Transverse colon (tissue), 4 donors: ENCODE measurements around the gene GBGT1. TPM values are rescaled to one million over a fixed set of nuclear protein-coding genes. Genes with fewer than 3 reads are reported as not detected.
"Not testable (repeated sequence)": the region's sequence is repeated elsewhere in the genome, so short reads cannot be mapped to it uniquely, and the experiment has no call there.

Experiments
- DNase-seq: peaks from one replicate; pipeline ENCODE4 v3.0.0-alpha.2; 2019
- H3K27ac ChIP-seq, 4 donors: fragments of 200-600 bp; sonication (generic); 2 replicates each; pipeline ENCODE4 v1.5.1; 2016 to 2018; ENCODE audit warnings: inconsistent platforms in 4 of 4
- H3K27me3 ChIP-seq: fragments of 200-600 bp; sonication (generic); 2 replicates; pipeline ENCODE4 v1.5.1; 2017; ENCODE audit warnings: inconsistent platforms
- H3K36me3 ChIP-seq, 4 donors: fragments of 200-600 bp; sonication (generic); 2 replicates each; pipeline ENCODE4 v1.5.1; 2017 to 2019; ENCODE audit warnings: inconsistent platforms in 4 of 4
- H3K4me1 ChIP-seq, 4 donors: fragments of 200-600 bp; sonication (generic); 2 replicates each; pipeline ENCODE4 v1.5.1; 2017 to 2020; ENCODE audit warnings: inconsistent platforms in 4 of 4
- H3K4me3 ChIP-seq, 4 donors: fragments of 200-600 bp; sonication (generic); 1 replicate in 1 of 4; 2 replicates in 3 of 4; pipeline versions ENCODE4 v1.5.1 to v1.6.1; 2017 to 2019; ENCODE audit warnings: inconsistent platforms in 4 of 4
- H3K9me3 ChIP-seq, 2 donors: fragments of 200-600 bp; sonication (generic); 2 replicates each; pipeline ENCODE4 v1.5.1; 2017 to 2019; ENCODE audit warnings: inconsistent platforms in 2 of 2
- EP300 ChIP-seq: sonication (generic); formaldehyde crosslinking; IDR thresholded peaks from one replicate; pipeline ENCODE4 v1.6.1; 2017; ENCODE audit warnings: antibody characterized with exemption, low read depth
- POLR2A ChIP-seq: fragments of 450-650 bp; IDR thresholded peaks from one replicate; pipeline ENCODE4 v1.6.1; 2016; ENCODE audit warnings: antibody characterized with exemption, mild to moderate bottlenecking, moderate library complexity
- POLR2AphosphoS5 ChIP-seq, 3 donors: sonication (generic); formaldehyde crosslinking; IDR thresholded peaks; one replicate each; pipeline ENCODE4 v1.6.1; 2016; ENCODE audit warnings: antibody characterized with exemption in 3 of 3
- WGBS, 2 donors: methylation state at CpG; one replicate each; pipeline ENCODE4 v1.1.5; 2018; ENCODE audit warnings: low coverage in 1 of 2; 5-methylcytosine and 5-hydroxymethylcytosine counted together
- in situ Hi-C, 4 donors: fragments of 200-750 bp; cut with MboI; loops; one replicate each; pipeline versions ENCODE4 v1.15.0 to v1.15.1; 2017; ENCODE audit warnings: low sequenced_read_pairs in 3 of 4, low pct_ligation_motif_present in 1 of 4, low pct_unique_long_range_greater_than_20kb in 1 of 4
- intact Hi-C: fragments of 100-400 bp; cut with DNase I; formaldehyde crosslinking; loops from one replicate; pipeline ENCODE4 v1.15.1; 2023; ENCODE audit warnings: low total_unique reads
- total RNA-seq, 4 donors: library from RNA; depleted of rRNA; stranded (reverse); fragments of >200 nt; gene quantifications; one replicate each; pipeline ENCODE4 v1.1.0, GENCODE V29; 2016
- TF ChIP-seq, protein P1 (sequence below), 5 experiments: fragments of 200-600 bp in 3 of 5; fragments of 450-650 bp in 2 of 5; sonication (generic) in 3 of 5; IDR thresholded peaks; 1 replicate in 2 of 5; 2 replicates in 3 of 5; pipeline ENCODE4 v1.5.1; 2016 to 2017; ENCODE audit warnings: antibody characterized with exemption in 5 of 5, inconsistent platforms in 3 of 5, mild to moderate bottlenecking in 2 of 5, moderate library complexity in 1 of 5

Gene GBGT1
- 10 to 100 TPM in 3 of 4 donors, 1 to 10 TPM in 1; 4.1 to 15.7 (median 11.8) TPM for total RNA-seq

- 1% methylated on average over 38 of the region's 56 CpGs; no CpG with 5 or more reads in 1 of the 2 donors for WGBS, 2 donors
- Histone ChIP-seq H3K36me3 (no peaks in the 10 kb centered on the region), H3K27ac (peak within 1 kb of the TSS; percentile 69 to 79 (median 76)), H3K9me3 (no peaks in the 10 kb centered on the region), H3K27me3 (peaks cover 9% of the 10 kb centered on the region), H3K4me1 (peaks cover 0 to 30% (median 13%) of the 10 kb centered on the region in 4 donors), H3K4me3 (peak within 1 kb of the TSS; percentile 57 to 80 (median 69))
- TF ChIP-seq, protein P1, sequence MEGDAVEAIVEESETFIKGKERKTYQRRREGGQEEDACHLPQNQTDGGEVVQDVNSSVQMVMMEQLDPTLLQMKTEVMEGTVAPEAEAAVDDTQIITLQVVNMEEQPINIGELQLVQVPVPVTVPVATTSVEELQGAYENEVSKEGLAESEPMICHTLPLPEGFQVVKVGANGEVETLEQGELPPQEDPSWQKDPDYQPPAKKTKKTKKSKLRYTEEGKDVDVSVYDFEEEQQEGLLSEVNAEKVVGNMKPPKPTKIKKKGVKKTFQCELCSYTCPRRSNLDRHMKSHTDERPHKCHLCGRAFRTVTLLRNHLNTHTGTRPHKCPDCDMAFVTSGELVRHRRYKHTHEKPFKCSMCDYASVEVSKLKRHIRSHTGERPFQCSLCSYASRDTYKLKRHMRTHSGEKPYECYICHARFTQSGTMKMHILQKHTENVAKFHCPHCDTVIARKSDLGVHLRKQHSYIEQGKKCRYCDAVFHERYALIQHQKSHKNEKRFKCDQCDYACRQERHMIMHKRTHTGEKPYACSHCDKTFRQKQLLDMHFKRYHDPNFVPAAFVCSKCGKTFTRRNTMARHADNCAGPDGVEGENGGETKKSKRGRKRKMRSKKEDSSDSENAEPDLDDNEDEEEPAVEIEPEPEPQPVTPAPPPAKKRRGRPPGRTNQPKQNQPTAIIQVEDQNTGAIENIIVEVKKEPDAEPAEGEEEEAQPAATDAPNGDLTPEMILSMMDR (IDR thresholded peaks at IDR 0.05): no peak
- TF ChIP-seq POLR2AphosphoS5 (IDR thresholded peaks at IDR 0.05): peak in 2 of 3 donors; percentile 28 to 37
- TF ChIP-seq POLR2A: peak; percentile 44
- peak; percentile 72 for DNase-seq
- intact Hi-C loops: no loop called here
- in situ Hi-C loops: no loop called here
Observed at GRCh38 chr9:133163504-133164172, at the start of gene GBGT1. TSS of gene GBGT1 (minus strand) at chr9:133163914. CDS start at chr9:133162412, 1,502 bp downstream.

DNA sequence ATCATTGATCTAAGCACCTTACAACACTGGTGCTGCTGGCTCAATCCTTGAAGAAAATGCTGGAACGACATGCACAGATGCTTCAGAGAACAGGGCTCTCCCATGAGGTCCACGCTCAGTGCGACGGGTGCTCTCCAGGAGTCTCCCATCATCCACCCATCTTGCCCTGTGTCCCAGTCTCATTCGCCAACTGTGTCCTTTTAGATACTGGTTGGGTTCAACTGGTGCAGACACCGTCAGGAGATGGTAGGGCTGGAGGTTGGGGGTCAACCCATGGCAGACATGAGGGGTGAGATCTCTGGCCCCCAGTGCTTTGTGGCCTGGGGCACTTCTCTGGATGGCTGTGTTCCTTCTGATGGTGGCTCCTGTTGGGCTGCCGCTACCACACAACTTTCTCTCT lies 46.9 kb upstream of the GBGT1 start:
- Histone ChIP-seq H3K27ac (no peak overlapping the region), H3K4me3 (no peak overlapping the region), H3K4me1 (no peaks in the 10 kb centered on the region), H3K36me3 (no peaks in the 10 kb centered on the region), H3K27me3 (peaks cover 17% of the 10 kb centered on the region), H3K9me3 (no peaks in the 10 kb centered on the region)
- 84% methylated on average over 7 of the region's 7 CpGs; no CpG with 5 or more reads in 1 of the 2 donors for WGBS, 2 donors
- intact Hi-C loops: no loop called here
- in situ Hi-C loops: no loop called here
- DNase-seq: no peak
- no peak for TF ChIP-seq EP300

DNA sequence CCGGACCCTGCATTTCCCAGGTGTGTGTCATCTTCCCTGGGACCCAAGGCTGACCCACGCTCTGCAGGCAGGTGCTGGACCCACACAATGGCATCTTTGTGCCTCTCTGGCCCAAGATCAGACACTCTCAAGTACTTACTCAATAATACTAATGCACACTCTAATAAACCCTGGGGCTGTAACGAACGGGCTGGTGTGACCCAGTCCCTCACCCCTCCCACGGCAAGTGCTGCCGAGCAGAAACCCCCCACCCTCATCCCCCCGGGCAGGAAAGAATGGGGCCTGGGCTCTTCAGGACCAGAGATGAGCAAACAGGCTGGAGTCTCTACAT lies 46.5 kb upstream of the GBGT1 start:
- no peaks in the 10 kb centered on the region for H3K4me1 ChIP-seq
- H3K4me3 ChIP-seq: no peak overlapping the region
- DNase-seq: no peak
- no peak overlapping the region for H3K27ac ChIP-seq
- peaks cover 12% of the 10 kb centered on the region for H3K27me3 ChIP-seq
- in situ Hi-C loops (no loop called here), intact Hi-C loops (no loop called here)
- 43% methylated on average over 7 of the region's 7 CpGs; no CpG with 5 or more reads in 1 of the 2 donors for WGBS, 2 donors
- H3K36me3 ChIP-seq: no peaks in the 10 kb centered on the region
- no peak for TF ChIP-seq POLR2AphosphoS5 (IDR thresholded peaks at IDR 0.05)
- no peaks in the 10 kb centered on the region for H3K9me3 ChIP-seq

- H3K4me1 ChIP-seq, H3K9me3 ChIP-seq, DNase-seq, H3K27me3 ChIP-seq, H3K27ac ChIP-seq, in situ Hi-C loops, H3K36me3 ChIP-seq, intact Hi-C loops, H3K4me3 ChIP-seq: not testable (repeated sequence)
- WGBS, 2 donors: 73% methylated on average over 28 of the region's 29 CpGs; no CpG with 5 or more reads in 1 of the 2 donors
Observed at GRCh38 chr9:133209327-133210201, 45.9 kb upstream of the GBGT1 start.

DNA sequence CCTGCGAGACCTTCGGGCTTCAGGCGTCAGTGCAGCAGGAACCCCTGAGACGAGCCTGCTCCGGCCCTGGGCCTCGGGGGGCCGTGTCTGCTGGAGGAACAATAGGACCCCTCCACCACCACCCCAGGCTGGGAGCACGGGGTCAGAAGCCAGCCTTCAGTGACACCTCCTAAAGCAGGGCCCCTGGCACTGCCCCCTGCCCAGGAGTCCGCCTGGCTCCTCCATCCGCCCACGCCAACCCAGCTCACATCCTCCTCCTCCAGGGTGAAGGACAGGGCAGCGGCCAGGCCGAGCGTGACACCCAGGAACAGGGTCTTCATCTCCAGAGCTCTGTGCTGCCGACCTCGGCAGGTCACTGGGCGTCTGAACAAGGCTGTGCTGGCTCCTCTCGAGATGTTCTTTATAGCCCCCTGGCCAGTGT lies 45.2 kb upstream of the GBGT1 start, which contains the start of gene OBP2B:
TSS of gene OBP2B (minus strand) at position 371 of the 421 bp plus-strand sequence. CDS start at position 320, 51 bp downstream.
- H3K27ac ChIP-seq, H3K27me3 ChIP-seq, intact Hi-C loops, H3K4me1 ChIP-seq, H3K4me3 ChIP-seq, DNase-seq, in situ Hi-C loops, H3K9me3 ChIP-seq, H3K36me3 ChIP-seq: not testable (repeated sequence)
- no CpG with 5 or more reads among the region's 18 CpGs for WGBS, 2 donors

DNA sequence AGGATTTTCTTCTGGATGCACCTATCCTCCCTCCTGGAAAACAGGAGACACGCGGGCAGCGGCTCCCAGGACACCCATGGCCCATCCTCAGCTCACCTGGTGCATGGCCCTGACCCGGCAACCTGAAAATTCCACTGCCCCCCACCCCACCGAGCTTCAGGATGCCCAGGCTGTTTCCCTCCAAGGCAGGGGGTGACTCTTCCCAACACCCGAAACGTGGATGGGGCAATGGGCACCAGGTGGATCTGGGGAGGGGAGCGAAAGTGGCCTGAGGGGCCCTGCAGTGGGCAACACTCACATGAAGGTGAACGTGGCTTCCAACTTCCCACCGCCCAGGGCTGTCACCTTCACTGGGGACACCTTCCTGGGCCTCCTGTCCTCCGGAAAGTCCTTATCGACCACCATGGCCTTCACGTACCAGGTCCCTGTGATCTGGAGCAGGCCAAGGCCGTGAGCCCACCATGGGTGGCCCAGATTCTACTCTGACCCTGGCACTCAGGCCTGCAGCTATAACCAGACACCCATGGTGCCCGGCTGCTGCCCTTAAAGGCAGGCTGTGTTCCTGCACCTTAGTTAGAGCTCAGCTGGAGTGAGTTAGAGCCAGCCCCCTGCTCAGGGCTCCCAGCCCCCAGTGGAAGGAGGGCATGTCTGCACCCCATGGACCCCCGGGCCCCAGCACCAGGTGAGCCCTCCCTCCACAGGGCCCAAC lies 44.6 kb upstream of the GBGT1 start:
- intact Hi-C loops, DNase-seq, H3K36me3 ChIP-seq, H3K27me3 ChIP-seq, H3K9me3 ChIP-seq, H3K4me1 ChIP-seq, in situ Hi-C loops, H3K4me3 ChIP-seq, H3K27ac ChIP-seq: not testable (repeated sequence)
- 93% methylated on average over 13 of the region's 16 CpGs; no CpG with 5 or more reads in 1 of the 2 donors for WGBS, 2 donors
